GM12878 (cell line): ENCODE data around the gene ELMO3.

Experiments used
- EZH2 ChIP-seq: IDR thresholded peaks from 2 replicates; pipeline ENCODE4 v1.6.1; 2012; ENCODE audit warnings: low read depth, mild to moderate bottlenecking, control low read depth, inconsistent platforms, low read length, borderline replicate concordance; ENCODE audit not compliant: control insufficient read depth
- NFYB ChIP-seq: IDR thresholded peaks from 2 replicates; pipeline ENCODE4 v1.6.1; 2011; ENCODE audit warnings: low read depth, mild to moderate bottlenecking, low read length, improper control_type of control experiment, moderate library complexity; ENCODE audit not compliant: insufficient read depth
- RBBP5 ChIP-seq: fragments of 200-600 bp; sonication (generic); conservative IDR thresholded peaks from 2 replicates; pipeline ENCODE4 v1.6.1; 2016
- RFX5 ChIP-seq: IDR thresholded peaks from 2 replicates; pipeline ENCODE4 v1.6.1; 2011; ENCODE audit warnings: low read depth, low read length, improper control_type of control experiment
- TAF1 ChIP-seq: IDR thresholded peaks from 2 replicates; pipeline ENCODE4 v1.6.1; 2011; ENCODE audit warnings: mild to moderate bottlenecking, low read depth, low read length, borderline replicate concordance

DNA sequence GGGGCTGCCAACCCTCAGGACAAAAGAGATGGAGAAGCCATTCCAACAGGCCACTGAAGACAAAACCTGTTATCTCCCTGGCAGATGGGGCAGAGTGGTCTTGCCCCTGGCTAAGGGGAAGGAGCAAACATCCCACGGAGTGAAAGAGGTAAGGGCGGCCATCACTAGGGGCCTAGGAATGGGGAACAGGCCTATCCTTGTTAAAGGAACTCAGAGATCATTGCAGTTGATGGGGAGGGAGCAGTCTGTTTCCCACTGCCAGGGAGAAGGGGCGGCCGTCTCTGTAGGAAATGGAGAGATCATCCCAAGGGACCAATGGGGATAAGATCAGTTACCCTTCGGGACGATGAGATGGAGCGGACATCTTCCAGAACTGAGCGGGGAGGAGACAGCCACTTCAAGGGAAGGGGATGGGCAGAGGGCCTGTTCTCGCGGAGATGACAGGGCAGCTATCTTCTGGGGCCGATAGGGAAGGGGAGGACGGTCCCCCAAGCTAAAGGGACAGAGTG, 27.4 kb downstream of the ELMO3 start:
- no peak for TF ChIP-seq RFX5
- TF ChIP-seq RBBP5, result no peak
- no peak for TF ChIP-seq EZH2
- no peak for TF ChIP-seq TAF1
- TF ChIP-seq NFYB, result no peak
